HCT116 (cell line): ENCODE results near the gene GGCX. TPM values are rescaled to one million over a fixed set of nuclear protein-coding genes. Genes with fewer than 3 reads are reported as not detected.
A peak's percentile ranks its signal among the peaks of the same experiment; 100 is the strongest.

Source experiments
- ATAC-seq: fragments of 200-7000 bp; cut with Tn5 transposase; 2 replicates; pipeline ENCODE4 v1.9.1; 2020; ENCODE audit warnings: mild to moderate bottlenecking, moderate library complexity
- BruUV-seq: library from RNA; stranded (reverse); fragments of 400-500 nt; replicated peaks from 2 replicates; lab custom pipeline; 2021; lab: Mats Ljungman, UMichigan
- CTCF ChIA-PET: fragments of 300-600 bp; sonication (Branson Sonifier 250); formaldehyde crosslinking; loops from one replicate; lab custom pipeline; 2021; ENCODE audit warnings: antibody characterized with exemption; lab: Charles Lee
- POLR2A ChIA-PET: fragments of 300-600, 350-600 bp; sonication (Branson Sonifier 250); formaldehyde crosslinking; loops from one replicate; lab custom pipeline; 2021; ENCODE audit warnings: antibody characterized with exemption; lab: Charles Lee
- RAD21 ChIA-PET, 2 experiments: fragments of 300-600 bp; sonication (Branson Sonifier 250); formaldehyde crosslinking; loops; one replicate each; lab custom pipeline; 2023; ENCODE audit warnings: low total read pairs in 2 of 2; ENCODE audit not compliant: uncharacterized antibody in 2 of 2, unreplicated experiment in 2 of 2, low non-redundant PET in 1 of 2; lab: Charles Lee
- DNase-seq: peaks from one replicate; pipeline ENCODE4 v3.0.0-alpha.2; 2010; ENCODE audit warnings: low read depth, low spot score
- H2AFZ ChIP-seq: fragments of 200-600 bp; shearing (Covaris generic), sonication (generic); 2 replicates; pipeline ENCODE4 v1.6.1; 2017; ENCODE audit warnings: low read depth, mixed run types, mixed read lengths, antibody characterized with exemption, low read length; ENCODE audit not compliant: poor library complexity, severe bottlenecking
- H3K27ac ChIP-seq: 2 replicates; pipeline ENCODE4 v1.5.1; 2012; ENCODE audit warnings: low read depth, low read length
- H3K27me3 ChIP-seq: fragments of 200-600 bp; sonication (generic); 2 replicates; pipeline ENCODE4 v1.6.1; 2016; ENCODE audit warnings: mixed run types, low read length, mixed read lengths; ENCODE audit not compliant: insufficient read depth
- H3K36me3 ChIP-seq, 2 experiments: fragments of 200-500 bp in 1 of 2; fragments of 200-600 bp in 1 of 2; sonication (Bioruptor generic) in 1 of 2; sonication (generic) in 1 of 2; 2 replicates each; pipeline versions ENCODE4 v1.5.1 to v1.6.1; 2014 to 2016; ENCODE audit warnings: low read length in 2 of 2, inconsistent platforms in 1 of 2, mixed read lengths in 1 of 2, mixed run types in 1 of 2; ENCODE audit not compliant: insufficient read depth in 2 of 2, control insufficient read depth in 1 of 2
- H3K4me1 ChIP-seq, 2 experiments: fragments of 200-600 bp in 1 of 2; sonication (generic) in 1 of 2; 2 replicates each; pipeline versions ENCODE4 v1.5.1 to v1.6.1; 2012 to 2017; ENCODE audit warnings: low read length in 2 of 2, inconsistent platforms in 1 of 2, mild to moderate bottlenecking in 1 of 2, mixed read lengths in 1 of 2, mixed run types in 1 of 2, moderate library complexity in 1 of 2; ENCODE audit not compliant: insufficient read depth in 2 of 2, control insufficient read depth in 1 of 2
- H3K4me2 ChIP-seq: fragments of 200-600 bp; sonication (generic); 2 replicates; pipeline ENCODE4 v1.6.1; 2017; ENCODE audit warnings: mixed run types, low read length, mixed read lengths
- H3K4me3 ChIP-seq, 2 experiments: fragments of 200-600 bp in 1 of 2; sonication (generic) in 1 of 2; replicated peaks in 1 of 2; 2 replicates each; pipeline ENCODE4 v1.5.1; 2011 to 2016; ENCODE audit warnings: low read length in 2 of 2, control low read depth in 1 of 2, low read depth in 1 of 2, mild to moderate bottlenecking in 1 of 2, mixed read lengths in 1 of 2, mixed run types in 1 of 2
- H3K79me2 ChIP-seq: fragments of 200-600 bp; sonication (generic); 2 replicates; pipeline ENCODE4 v1.6.1; 2017; ENCODE audit warnings: mild to moderate bottlenecking, mixed run types, low read length, moderate library complexity, mixed read lengths; ENCODE audit not compliant: insufficient read depth
- H3K9ac ChIP-seq: fragments of 200-600 bp; sonication (generic); 2 replicates; pipeline ENCODE4 v1.6.1; 2016; ENCODE audit warnings: low read length, mixed read lengths
- H3K9me2 ChIP-seq: fragments of 200-600 bp; sonication (generic), shearing (Covaris generic); 2 replicates; pipeline ENCODE4 v1.6.1; 2017; ENCODE audit warnings: mixed run types, mild to moderate bottlenecking, moderate library complexity; ENCODE audit not compliant: insufficient read depth
- H3K9me3 ChIP-seq, 2 experiments: fragments of 200-500 bp in 1 of 2; fragments of 200-600 bp in 1 of 2; sonication (Bioruptor generic) in 1 of 2; sonication (generic) in 1 of 2; 2 replicates each; pipeline ENCODE4 v1.6.1; 2014 to 2017; ENCODE audit warnings: low read length in 2 of 2, mixed read lengths in 2 of 2, inconsistent platforms in 1 of 2, low read depth in 1 of 2, mild to moderate bottlenecking in 1 of 2, mixed run types in 1 of 2, moderate library complexity in 1 of 2; ENCODE audit not compliant: control insufficient read depth in 1 of 2, insufficient read depth in 1 of 2
- H4K20me1 ChIP-seq: fragments of 200-600 bp; sonication (generic), shearing (Covaris generic); 2 replicates; pipeline ENCODE4 v1.6.1; 2017; ENCODE audit warnings: mixed run types, mild to moderate bottlenecking, moderate library complexity; ENCODE audit not compliant: insufficient read depth
- CBX3 ChIP-seq: IDR thresholded peaks from 2 replicates; pipeline ENCODE4 v1.6.1; 2012; ENCODE audit warnings: low read depth
- CEBPB ChIP-seq: IDR thresholded peaks from 2 replicates; pipeline ENCODE4 v1.6.1; 2012; ENCODE audit warnings: low read depth
- CTCF ChIP-seq, 3 experiments: fragments of 200-600 bp in 1 of 3; sonication (generic) in 1 of 3; IDR thresholded peaks in 2 of 3; conservative IDR thresholded peaks in 1 of 3; 2 replicates each; pipeline ENCODE4 v1.5.1; 2012 to 2017; ENCODE audit warnings: low read depth in 2 of 3, low read length in 2 of 3, antibody characterized with exemption in 1 of 3, borderline replicate concordance in 1 of 3, control low read depth in 1 of 3, mild to moderate bottlenecking in 1 of 3, mixed read lengths in 1 of 3, mixed run types in 1 of 3, moderate library complexity in 1 of 3; ENCODE audit not compliant: insufficient read depth in 1 of 3
- EGR1 ChIP-seq: IDR thresholded peaks from 2 replicates; pipeline ENCODE4 v1.6.1; 2012; ENCODE audit warnings: low read depth
- EZH2 ChIP-seq: fragments of 200-600 bp; sonication (generic); IDR thresholded peaks from 2 replicates; pipeline ENCODE4 v1.6.1; 2017; ENCODE audit warnings: antibody characterized with exemption, mixed run types
- EZH2phosphoT487 ChIP-seq: fragments of 200-600 bp; IDR thresholded peaks from 2 replicates; pipeline ENCODE4 v1.6.1; 2018; ENCODE audit warnings: antibody characterized with exemption, borderline replicate concordance
- FOSL1 ChIP-seq: IDR thresholded peaks from 2 replicates; pipeline ENCODE4 v1.6.1; 2012; ENCODE audit warnings: low read depth
- JUND ChIP-seq: IDR thresholded peaks from 2 replicates; pipeline ENCODE4 v1.6.1; 2012
- MAX ChIP-seq: IDR thresholded peaks from 2 replicates; pipeline ENCODE4 v1.6.1; 2012
- POLR2A ChIP-seq: IDR thresholded peaks from 2 replicates; pipeline ENCODE4 v1.7.0; 2011; ENCODE audit warnings: borderline replicate concordance; ENCODE audit not compliant: insufficient read depth, insufficient read length; ENCODE audit errors: extremely low read depth
- POLR2AphosphoS5 ChIP-seq: IDR thresholded peaks from 2 replicates; pipeline ENCODE4 v1.6.1; 2011; ENCODE audit warnings: mild to moderate bottlenecking, low read depth, low read length, moderate library complexity
- RAD21 ChIP-seq: IDR thresholded peaks from 2 replicates; pipeline ENCODE4 v1.6.1; 2012; ENCODE audit warnings: low read depth, mild to moderate bottlenecking
- SIN3A ChIP-seq: IDR thresholded peaks from 2 replicates; pipeline ENCODE4 v1.6.1; 2012; ENCODE audit warnings: low read depth
- SP1 ChIP-seq: IDR thresholded peaks from 2 replicates; pipeline ENCODE4 v1.6.1; 2012; ENCODE audit warnings: low read depth
- SRF ChIP-seq: IDR thresholded peaks from 2 replicates; pipeline ENCODE4 v1.6.1; 2012; ENCODE audit warnings: low read depth
- ZFX ChIP-seq: fragments of 450-650 bp; IDR thresholded peaks from 2 replicates; pipeline ENCODE4 v1.6.1; 2017
- ZNF274 ChIP-seq: fragments of 200-500 bp; sonication (Bioruptor generic); IDR thresholded peaks from 2 replicates; pipeline ENCODE4 v1.6.1; 2014; ENCODE audit warnings: mild to moderate bottlenecking, low read depth, low read length, inconsistent platforms
- intact Hi-C: fragments of 100-400 bp; cut with micrococcal nuclease; formaldehyde crosslinking; loops from 2 replicates; pipeline ENCODE4 v1.10.0; 2022
- total RNA-seq: library from RNA; stranded (reverse); gene quantifications from one replicate; pipeline ENCODE4 v1.2.1, GENCODE V29; 2021; ENCODE audit not compliant: unreplicated experiment
- TF ChIP-seq, protein P1 (sequence below): IDR thresholded peaks from 2 replicates; pipeline ENCODE4 v1.6.1; 2012
- TF ChIP-seq, protein P2 (sequence below): IDR thresholded peaks from 2 replicates; pipeline ENCODE4 v1.6.1; 2011; ENCODE audit warnings: mild to moderate bottlenecking, low read length, moderate library complexity; ENCODE audit not compliant: insufficient replicate concordance; ENCODE audit errors: extremely low read depth

Gene GGCX
- total RNA-seq, 1 experiment from 2014 or later: 43.5 TPM

DNA sequence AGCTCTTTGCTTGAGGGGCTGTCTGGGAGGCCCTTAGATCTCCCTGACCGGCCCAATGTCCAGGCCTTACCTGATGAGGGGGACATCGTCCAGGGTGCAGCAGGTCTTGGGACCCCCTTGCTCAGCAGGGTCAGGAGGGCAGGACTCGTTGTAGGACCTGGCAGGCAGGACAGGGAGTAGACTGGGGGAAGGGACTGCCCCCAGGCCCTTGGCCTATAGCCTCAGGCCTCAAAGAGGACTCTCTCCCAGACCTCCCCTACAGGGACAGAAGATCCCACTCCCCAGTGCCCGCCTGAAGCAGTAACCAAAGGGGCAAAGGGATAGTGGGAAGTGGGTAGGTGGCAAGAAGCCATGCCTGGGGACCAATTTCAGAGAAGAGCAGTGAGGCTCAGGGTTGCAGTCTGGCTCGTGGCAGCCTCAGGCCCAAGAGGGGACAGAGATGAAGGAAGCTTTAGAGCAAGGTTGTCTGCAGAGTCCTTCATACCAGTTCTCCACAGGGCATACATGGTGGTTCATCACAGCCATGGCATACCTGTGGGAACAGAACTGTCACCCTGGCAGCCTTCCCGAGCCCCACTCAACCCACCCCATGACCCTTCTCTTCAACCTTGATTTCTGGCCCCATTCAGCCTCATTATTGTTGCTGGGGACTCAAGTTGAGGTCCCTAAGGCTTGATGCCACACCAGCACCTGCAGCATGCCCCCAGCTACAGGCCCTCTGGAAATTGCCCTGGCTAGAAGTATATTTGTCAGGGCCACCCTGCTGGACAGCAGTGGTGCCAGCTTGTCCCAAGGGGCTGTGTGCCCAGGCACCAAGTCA lies 39.9 kb upstream of the GGCX start:
- intact Hi-C loops: loop anchor here (5.0 kb wide), 1 partner anchor 189 kb away; the partner anchor contains the start of gene CAPG
- BruUV-seq: TSS peak; percentile 31
- Histone ChIP-seq H3K4me3 (peak overlapping the region; percentile 83 to 85), H3K27ac (peak overlapping the region; percentile 64; the same call in 1 of the 2 replicates), H3K36me3 (peaks cover 4 to 5% of the 10 kb centered on the region in 2 experiments; a peak in 3 of 4 replicates), H4K20me1 (no peaks in the 10 kb centered on the region), H3K4me2 (peak overlapping the region; percentile 93), H3K9ac (peak overlapping the region; percentile 63)
- CTCF ChIA-PET: no interaction called here
- no peak for TF ChIP-seq CTCF (IDR thresholded peaks at IDR 0.05 in 2 of 3, conservative IDR thresholded peaks at IDR 0.05 in 1 of 3; ENCODE audit: borderline replicate concordance in 1 of 3, insufficient read depth in 1 of 3, low read depth in 2 of 3, low read length in 2 of 3)
- TF ChIP-seq EGR1: no peak
- TF ChIP-seq POLR2AphosphoS5: no peak; the same call in 1 of the 2 replicates
- TF ChIP-seq CBX3: no peak
- TF ChIP-seq SIN3A: no peak
- no peak for TF ChIP-seq MAX
- no peak for TF ChIP-seq ZNF274
- TF ChIP-seq RAD21: no peak
- TF ChIP-seq EZH2phosphoT487: no peak
- no peak for TF ChIP-seq ZFX
- TF ChIP-seq SRF: no peak
- TF ChIP-seq, protein P1, sequence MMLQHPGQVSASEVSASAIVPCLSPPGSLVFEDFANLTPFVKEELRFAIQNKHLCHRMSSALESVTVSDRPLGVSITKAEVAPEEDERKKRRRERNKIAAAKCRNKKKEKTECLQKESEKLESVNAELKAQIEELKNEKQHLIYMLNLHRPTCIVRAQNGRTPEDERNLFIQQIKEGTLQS: no peak
- TF ChIP-seq POLR2A: no peak
- no peak for TF ChIP-seq SP1
- no peak for TF ChIP-seq EZH2
- TF ChIP-seq FOSL1: no peak
- TF ChIP-seq CEBPB: no peak
- TF ChIP-seq JUND: no peak
- TF ChIP-seq, protein P2, sequence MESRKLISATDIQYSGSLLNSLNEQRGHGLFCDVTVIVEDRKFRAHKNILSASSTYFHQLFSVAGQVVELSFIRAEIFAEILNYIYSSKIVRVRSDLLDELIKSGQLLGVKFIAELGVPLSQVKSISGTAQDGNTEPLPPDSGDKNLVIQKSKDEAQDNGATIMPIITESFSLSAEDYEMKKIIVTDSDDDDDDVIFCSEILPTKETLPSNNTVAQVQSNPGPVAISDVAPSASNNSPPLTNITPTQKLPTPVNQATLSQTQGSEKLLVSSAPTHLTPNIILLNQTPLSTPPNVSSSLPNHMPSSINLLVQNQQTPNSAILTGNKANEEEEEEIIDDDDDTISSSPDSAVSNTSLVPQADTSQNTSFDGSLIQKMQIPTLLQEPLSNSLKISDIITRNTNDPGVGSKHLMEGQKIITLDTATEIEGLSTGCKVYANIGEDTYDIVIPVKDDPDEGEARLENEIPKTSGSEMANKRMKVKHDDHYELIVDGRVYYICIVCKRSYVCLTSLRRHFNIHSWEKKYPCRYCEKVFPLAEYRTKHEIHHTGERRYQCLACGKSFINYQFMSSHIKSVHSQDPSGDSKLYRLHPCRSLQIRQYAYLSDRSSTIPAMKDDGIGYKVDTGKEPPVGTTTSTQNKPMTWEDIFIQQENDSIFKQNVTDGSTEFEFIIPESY: no peak
- TF ChIP-seq, all 23 proteins: peak for 0
- peaks cover 11 to 25% of the 10 kb centered on the region in 2 experiments for H3K4me1 ChIP-seq
- peaks cover 11% of the 10 kb centered on the region for H3K79me2 ChIP-seq
- POLR2A ChIA-PET: interaction anchor here (0.6 to 3.3 kb wide), 3 partner anchors 10 to 11 kb away, joined by 3 to 20 read pairs (median 3); partner anchors contain the start of gene C2orf68
- no peak for DNase-seq
- H3K9me3 ChIP-seq: no peaks in the 10 kb centered on the region
- RAD21 ChIA-PET: no interaction called here
- no peaks in the 10 kb centered on the region for H3K27me3 ChIP-seq
- no peaks in the 10 kb centered on the region for H3K9me2 ChIP-seq
- H2AFZ ChIP-seq: no peak overlapping the region
- no peak for ATAC-seq
